GM12878 (cell line): ENCODE results near the gene TIAM1. TPM values are rescaled to one million over a fixed set of nuclear protein-coding genes. Genes with fewer than 3 reads are reported as not detected.

Experiments
- ATAC-seq: fragments of 200-7000 bp; cut with Tn5 transposase; 3 replicates; pipeline ENCODE4 v1.9.1; 2020; ENCODE audit warnings: mild to moderate bottlenecking, moderate library complexity
- BruUV-seq: library from RNA; stranded (reverse); fragments of 400-500 nt; replicated peaks from 2 replicates; lab custom pipeline; 2021; lab: Mats Ljungman, UMichigan
- CTCF ChIA-PET: fragments of 300-600 bp; sonication (Branson Sonifier 250); formaldehyde crosslinking; extraction: SDS; loops from one replicate; lab custom pipeline; 2021; ENCODE audit warnings: inconsistent platforms; lab: Yijun Ruan, JAX
- POLR2A ChIA-PET: fragments of 350-600 bp; formaldehyde crosslinking; extraction: SDS; loops from one replicate; lab custom pipeline; 2021; ENCODE audit warnings: inconsistent platforms; lab: Charles Lee
- RAD21 ChIA-PET: fragments of 300-600 bp; sonication (Branson Sonifier 250); formaldehyde crosslinking; loops from one replicate; lab custom pipeline; 2023; ENCODE audit warnings: antibody characterized with exemption; ENCODE audit not compliant: unreplicated experiment; lab: Charles Lee
- SMC1A ChIA-PET: fragments of 300-600 bp; sonication (Branson Sonifier 250); formaldehyde crosslinking; loops from one replicate; lab custom pipeline; 2023; ENCODE audit not compliant: unreplicated experiment, uncharacterized antibody; lab: Charles Lee
- DNase-seq: peaks from one replicate; pipeline ENCODE4 v3.0.0-alpha.2; 2011; ENCODE audit warnings: low read depth, low spot score
- FAIRE-seq: peaks from 3 replicates; lab custom pipeline; 2011; peaks lifted over from hg19 to GRCh38; lab: Jason Lieb, UNC
- H2AFZ ChIP-seq: 2 replicates; pipeline ENCODE4 v1.6.0; 2011; ENCODE audit warnings: low read depth, low read length, control low read depth; ENCODE audit not compliant: control insufficient read depth
- H3K27ac ChIP-seq: 2 replicates; pipeline ENCODE4 v1.5.1; 2011; ENCODE audit warnings: control low read depth; ENCODE audit not compliant: control insufficient read depth, insufficient read depth
- H3K27me3 ChIP-seq, 2 experiments: replicated peaks in 1 of 2; 2 replicates each; pipeline versions ENCODE4 v1.6.0 to v1.6.1; 2011; ENCODE audit warnings: low read length in 1 of 2; ENCODE audit not compliant: control insufficient read depth in 2 of 2, insufficient read depth in 2 of 2
- H3K36me3 ChIP-seq, 2 experiments: 2 replicates each; pipeline ENCODE4 v1.5.1; 2011; ENCODE audit warnings: low read length in 1 of 2; ENCODE audit not compliant: control insufficient read depth in 2 of 2, insufficient read depth in 2 of 2
- H3K4me1 ChIP-seq: 2 replicates; pipeline ENCODE4 v1.6.1; 2011; ENCODE audit warnings: mild to moderate bottlenecking, low read length, moderate library complexity, mixed read lengths; ENCODE audit not compliant: control insufficient read depth, insufficient read depth
- H3K4me2 ChIP-seq: 2 replicates; pipeline ENCODE4 v1.6.0; 2011; ENCODE audit warnings: control low read depth; ENCODE audit not compliant: control insufficient read depth, insufficient read depth
- H3K4me3 ChIP-seq: fragments of 200-600 bp; sonication (generic); 2 replicates; pipeline ENCODE4 v1.5.1; 2016
- H3K79me2 ChIP-seq: 2 replicates; pipeline ENCODE4 v1.6.0; 2011; ENCODE audit warnings: low read length; ENCODE audit not compliant: control insufficient read depth, insufficient read depth
- H3K9ac ChIP-seq: 2 replicates; pipeline ENCODE4 v1.8.0; 2011; ENCODE audit warnings: low read length, control low read depth, mixed read lengths; ENCODE audit not compliant: control insufficient read depth, insufficient read depth
- H3K9me3 ChIP-seq: replicated peaks from 3 replicates; pipeline ENCODE4 v1.5.1; 2011; ENCODE audit warnings: mild to moderate bottlenecking, low read length; ENCODE audit not compliant: control insufficient read depth, insufficient read depth
- H4K20me1 ChIP-seq: 2 replicates; pipeline ENCODE4 v1.6.0; 2011; ENCODE audit not compliant: control insufficient read depth, insufficient read depth
- CUX1 ChIP-seq: IDR thresholded peaks from 2 replicates; pipeline ENCODE4 v1.6.1; 2012; ENCODE audit warnings: improper control_type of control experiment, low read depth, low read length; ENCODE audit not compliant: insufficient replicate concordance
- E2F8 ChIP-seq: fragments of 450-650 bp; IDR thresholded peaks from 2 replicates; pipeline ENCODE4 v1.6.1; 2018; ENCODE audit warnings: mild to moderate bottlenecking, low read depth, moderate library complexity; ENCODE audit not compliant: partially characterized antibody
- HDGF ChIP-seq: fragments of 450-650 bp; IDR thresholded peaks from 2 replicates; pipeline ENCODE4 v1.6.1; 2016; ENCODE audit warnings: antibody characterized with exemption
- KAT2A ChIP-seq: conservative IDR thresholded peaks from 2 replicates; pipeline ENCODE4 v1.6.1; 2011; ENCODE audit warnings: low read depth, low read length; ENCODE audit not compliant: control insufficient read depth
- NFIC ChIP-seq: IDR thresholded peaks from 2 replicates; pipeline ENCODE4 v1.6.1; 2012; ENCODE audit warnings: low read depth, mild to moderate bottlenecking, inconsistent platforms, low read length, moderate library complexity
- NFXL1 ChIP-seq: fragments of 450-650 bp; IDR thresholded peaks from 2 replicates; pipeline ENCODE4 v1.6.1; 2017; ENCODE audit warnings: antibody characterized with exemption, mild to moderate bottlenecking, borderline replicate concordance
- PKNOX1 ChIP-seq: fragments of 450-650 bp; IDR thresholded peaks from 2 replicates; pipeline ENCODE4 v1.6.1; 2016; ENCODE audit warnings: mild to moderate bottlenecking
- RELB ChIP-seq: fragments of 450-650 bp; IDR thresholded peaks from 2 replicates; pipeline ENCODE4 v1.6.1; 2017; ENCODE audit warnings: low read depth, mild to moderate bottlenecking, moderate library complexity
- SMAD5 ChIP-seq: IDR thresholded peaks from 2 replicates; pipeline ENCODE4 v1.6.1; 2016; ENCODE audit warnings: antibody characterized with exemption, low read depth
- SMC3 ChIP-seq: IDR thresholded peaks from 2 replicates; pipeline ENCODE4 v1.6.1; 2011; ENCODE audit warnings: low read length, improper control_type of control experiment, borderline replicate concordance
- WGBS: methylation state at CpG from one replicate; pipeline ENCODE4 v1.1.6; 2016; ENCODE audit warnings: low lambda C conversion rate; ENCODE audit not compliant: insufficient replicate concordance, insufficient coverage; ENCODE audit errors: missing lambda C conversion rate; 5-methylcytosine and 5-hydroxymethylcytosine counted together
- in situ Hi-C: fragments of 300-500 bp; cut with MboI; formaldehyde crosslinking; loops from 9 replicates; pipeline ENCODE4 v1.14.3; 2018; ENCODE audit warnings: mixed read lengths
- intact Hi-C: fragments of 100-400 bp; cut with micrococcal nuclease; formaldehyde crosslinking; loops from one replicate; pipeline ENCODE4 v1.14.2; 2022; ENCODE audit not compliant: unreplicated experiment
- polyA plus RNA-seq, 11 experiments: library from polyadenylated mRNA; depleted of rRNA in 4 of 11; unstranded in 6 of 11; stranded (reverse) in 5 of 11; fragments of >200 nt; fragmentation: Nextera tagmentation in 4 of 11; fragmentation: Illumina TruSeq in 1 of 11; extraction: Ambion mirVana in 4 of 11; extraction: Trizol in 1 of 11; gene quantifications; 1 replicate in 1 of 11; 2 replicates in 10 of 11; pipeline versions ENCODE4 v1.2.1 to v1.2.3, GENCODE V29; 2011 to 2016; ENCODE audit warnings: inconsistent platforms in 2 of 11, missing spikeins in 2 of 11, low read depth in 1 of 11
- total RNA-seq, 4 experiments: library from RNA; depleted of rRNA in 3 of 4; stranded (reverse); fragments of >200 nt in 3 of 4; fragmentation: Illumina TruSeq in 1 of 4; extraction: Trizol in 1 of 4; gene quantifications; 2 replicates each; pipeline versions ENCODE4 v1.2.1 to v1.2.3, GENCODE V29; 2013 to 2021

TIAM1 gene
- total and polyA plus RNA-seq, 10 of the 15 experiments (the other 5 are each of a cell fraction or from before 2014, with no cell fraction given), result 0.31 to 35.9 (median 0.78) TPM

GRCh38 chr21:31195334-31196015, 148.6 kb downstream of the TIAM1 start:
- 2% methylated on average over 5 of the region's 5 CpGs for WGBS
- Histone ChIP-seq H3K27me3 (no peaks in the 10 kb centered on the region), H3K4me2 (peak overlapping the region; percentile 38; the same call in 1 of the 2 replicates), H2AFZ (no peak overlapping the region), H3K27ac (no peak overlapping the region), H3K9me3 (no peaks in the 10 kb centered on the region), H3K36me3 (no peaks in the 10 kb centered on the region), H3K9ac (no peak overlapping the region), H3K4me1 (no peaks in the 10 kb centered on the region), H4K20me1 (no peaks in the 10 kb centered on the region), H3K79me2 (no peaks in the 10 kb centered on the region), H3K4me3 (no peak overlapping the region; the same call in 1 of the 2 replicates)
- FAIRE-seq (no peak), DNase-seq (peak; percentile 55), ATAC-seq (peak; percentile 82)
- BruUV-seq, result no TSS peak
- POLR2A ChIA-PET, result interaction anchor here (1.1 kb wide), 1 partner anchor 86 kb away, joined by 3 read pairs; no protein-coding TSS in a partner anchor
- intact Hi-C loops, result loop anchor here (5.0 kb wide), 2 partner anchors 88 to 312 kb away; no protein-coding TSS in a partner anchor
- RAD21 ChIA-PET, result interaction anchor here (0.8 to 2.6 kb wide), 8 partner anchors 10 to 408 kb away, joined by 3 to 14 read pairs (median 4); no protein-coding TSS in a partner anchor
- CTCF ChIA-PET, result interaction anchor here (0.6 to 9.6 kb wide), 14 partner anchors 13 to 414 kb away, joined by 3 to 171 read pairs (median 4); no protein-coding TSS in a partner anchor
- SMC1A ChIA-PET, result interaction anchor here (0.6 to 7.2 kb wide), 13 partner anchors 9 to 409 kb away, joined by 3 to 77 read pairs (median 3); no protein-coding TSS in a partner anchor
- in situ Hi-C loops, result loop anchor here (5.0 kb wide), 1 partner anchor 387 kb away; no protein-coding TSS in a partner anchor
- TF ChIP-seq PKNOX1 (peak; percentile 28), CUX1 (peak; percentile 23), SMC3 (no peak), NFXL1 (no peak), HDGF (no peak), NFIC (0 out of 2 replicates have a peak, but pooled peaks have one; percentile 34), E2F8 (no peak), RELB (peak; percentile 72; the same call in 1 of the 2 replicates), KAT2A (no peak), SMAD5 (no peak)
